GM18870 (cell line): ENCODE results near the gene ROCK1.
A peak's percentile ranks its signal among the peaks of the same experiment; 100 is the strongest.

Experiments used
- ATAC-seq: cut with Tn5 transposase; IDR thresholded peaks from one replicate; pipeline ENCODE4 v1.9.1; 2021; ENCODE audit warnings: moderate library complexity; ENCODE audit not compliant: unreplicated experiment

Gene ROCK1

DNA sequence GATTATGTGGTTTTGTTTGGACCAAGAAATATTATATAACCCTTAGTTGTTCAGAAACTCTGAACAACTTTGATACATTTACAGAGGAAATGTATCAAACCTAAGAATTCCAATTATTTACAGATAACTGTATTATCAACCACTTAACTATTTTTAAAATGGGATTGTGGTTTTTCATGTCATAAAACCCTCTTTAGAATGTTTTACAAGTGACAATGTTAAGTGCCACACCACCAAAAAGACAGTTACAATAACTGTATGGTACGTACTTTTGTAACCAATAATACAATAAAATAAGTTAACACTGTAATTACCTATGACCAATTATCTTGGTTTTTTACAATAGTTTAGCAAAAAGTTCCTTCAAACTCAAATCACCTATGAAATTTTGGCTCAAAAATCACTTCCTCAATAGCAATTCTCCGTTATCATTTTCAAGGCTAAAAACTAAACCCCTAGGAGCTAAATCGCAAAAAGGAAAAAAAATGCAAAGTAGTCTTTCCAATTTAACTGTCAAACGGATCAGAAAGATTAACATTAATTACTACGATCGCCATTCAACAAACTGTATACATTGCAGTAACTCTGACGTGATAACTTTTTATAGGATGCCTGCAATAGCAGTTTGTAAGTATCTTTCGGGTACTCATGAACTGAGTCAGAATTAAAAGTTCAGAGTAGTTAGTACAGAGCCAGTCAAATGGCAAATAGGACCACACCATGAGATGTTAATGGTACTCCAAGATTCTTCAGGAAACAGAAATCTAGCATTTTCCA lies 1.5 kb downstream of the ROCK1 start:
- no peak for ATAC-seq

DNA sequence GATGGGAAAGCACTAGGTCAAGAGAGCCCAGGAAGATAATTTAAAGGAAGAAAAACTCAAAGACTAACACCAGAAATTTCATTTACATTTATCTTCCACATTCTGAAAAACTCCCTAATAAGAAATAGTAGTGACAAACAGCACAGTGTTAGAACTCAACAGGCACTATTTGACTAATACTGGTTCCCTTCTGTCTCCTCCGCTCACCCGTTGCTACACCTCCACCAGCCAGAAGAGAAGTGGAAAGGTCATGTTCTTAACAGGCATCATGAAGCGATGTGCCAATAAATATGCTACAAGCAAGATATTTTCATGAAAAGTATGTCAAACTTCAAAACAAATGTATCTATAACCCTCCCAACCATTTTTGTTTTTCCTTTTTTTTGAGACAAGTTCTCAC lies 5.7 kb downstream of the ROCK1 start:
- ATAC-seq = peak; percentile 45

DNA sequence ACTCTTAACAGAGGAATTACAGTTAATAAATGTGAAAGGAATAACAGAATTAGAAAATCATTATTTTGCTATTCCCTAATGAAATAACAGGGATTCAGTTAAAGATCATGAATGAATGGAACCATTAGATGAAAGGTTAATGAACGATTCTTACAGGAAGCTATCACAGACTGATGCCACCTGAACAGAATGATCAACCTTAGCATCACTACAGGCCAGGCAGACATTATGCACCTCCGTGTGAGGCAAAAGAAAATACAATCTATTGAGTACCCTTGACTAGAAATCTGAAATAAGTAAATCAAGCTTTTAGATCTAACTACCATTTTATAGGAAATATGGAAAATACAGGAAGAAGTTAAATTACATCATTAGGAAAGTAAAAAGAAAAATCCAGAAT lies 10.4 kb downstream of the ROCK1 start:
- ATAC-seq = no peak

DNA sequence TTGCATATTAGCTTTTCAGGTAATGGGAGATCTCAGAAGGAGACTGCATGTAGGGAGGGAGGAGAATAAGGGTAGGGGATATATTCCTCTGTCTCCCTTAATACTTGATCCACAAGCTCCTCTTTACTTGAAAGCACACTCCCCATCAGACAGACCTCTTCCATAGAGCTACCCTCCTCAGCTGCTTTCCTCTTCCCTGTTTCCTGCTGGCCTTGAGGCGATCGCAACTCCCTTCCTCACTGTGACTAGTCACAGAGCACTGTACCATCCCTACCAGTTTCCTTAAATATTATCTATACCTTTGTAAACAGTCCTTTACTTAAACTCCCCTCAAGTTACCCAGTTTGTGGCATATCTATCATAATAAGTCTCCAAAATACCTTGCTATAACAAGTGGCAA lies 10.9 kb downstream of the ROCK1 start:
- ATAC-seq = no peak

DNA sequence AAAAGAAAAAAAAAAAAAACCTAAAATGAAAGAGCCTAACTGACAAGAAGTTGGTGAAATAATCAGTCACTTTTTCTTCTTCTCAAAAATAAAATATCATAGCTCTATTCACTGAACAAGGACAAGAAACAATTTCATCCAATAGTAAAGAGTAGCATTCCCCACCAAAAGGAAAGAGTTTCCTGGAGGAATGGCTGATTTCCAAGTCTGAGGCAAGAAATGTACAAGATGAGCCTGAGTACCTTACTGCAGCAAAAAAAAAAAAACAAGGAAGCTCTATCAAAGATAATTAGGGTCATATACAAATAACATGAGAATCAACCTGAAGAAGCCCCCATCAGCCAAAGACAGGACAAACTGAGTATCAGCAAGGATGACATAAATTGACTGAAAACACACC lies 11.5 kb downstream of the ROCK1 start:
- no peak for ATAC-seq

DNA sequence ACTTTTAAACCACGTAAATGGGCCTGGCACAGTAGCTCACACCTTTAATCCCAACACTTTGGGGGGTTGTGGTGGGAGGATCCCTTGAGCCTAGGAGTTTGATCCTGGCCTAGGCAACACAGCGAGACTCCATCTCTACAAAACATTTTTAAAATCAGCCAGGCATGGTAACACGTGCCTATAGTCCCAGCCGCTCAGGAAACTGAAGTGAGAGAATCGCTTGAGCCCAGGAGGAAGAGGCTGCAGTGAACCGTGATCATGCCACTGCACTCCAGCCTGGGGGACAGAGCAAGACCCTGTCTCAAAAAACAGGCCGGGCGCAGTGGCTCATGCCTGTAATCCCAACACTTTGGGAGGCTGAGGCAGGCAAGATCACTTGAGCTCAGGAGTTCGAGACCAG lies 12.2 kb downstream of the ROCK1 start:
- ATAC-seq = peak; percentile 70

DNA sequence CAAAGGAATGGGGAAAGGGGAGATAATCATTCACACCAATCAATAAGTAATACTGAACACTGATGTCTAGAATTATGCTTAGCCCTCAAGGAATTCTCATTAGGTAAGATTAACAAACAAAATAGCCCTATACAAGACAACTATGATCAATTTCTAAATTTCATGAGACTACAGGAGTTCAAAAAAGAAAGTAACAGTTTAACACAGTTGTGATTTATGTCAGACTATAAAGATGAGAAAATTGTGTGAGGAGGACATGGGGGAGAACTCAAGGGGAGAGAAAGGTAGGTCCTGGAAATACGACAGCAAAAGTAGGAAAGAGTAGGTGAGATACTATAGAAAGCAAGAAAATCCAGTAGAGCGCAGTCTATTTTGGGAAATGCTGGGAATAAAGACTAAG lies 14.9 kb downstream of the ROCK1 start:
- ATAC-seq = no peak

DNA sequence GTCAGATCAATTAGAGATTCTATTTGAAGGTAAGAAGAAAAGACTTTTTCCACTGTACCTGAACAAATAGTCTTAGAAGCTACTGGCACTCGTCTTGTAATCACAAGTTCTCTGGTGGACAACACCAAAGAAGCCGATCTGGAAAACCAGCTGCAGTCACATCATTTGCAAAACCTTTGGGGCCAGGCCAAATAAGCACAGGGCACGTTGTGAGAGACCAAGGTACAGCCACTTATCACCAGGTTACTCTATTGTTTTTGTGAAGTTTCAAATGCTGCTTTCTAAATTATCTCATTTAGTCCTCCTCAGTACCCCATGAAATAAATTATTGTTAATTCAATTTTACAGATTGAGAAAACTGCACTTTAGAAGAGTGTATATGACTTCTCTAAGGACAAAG lies 18.5 kb downstream of the ROCK1 start:
- no peak for ATAC-seq

DNA sequence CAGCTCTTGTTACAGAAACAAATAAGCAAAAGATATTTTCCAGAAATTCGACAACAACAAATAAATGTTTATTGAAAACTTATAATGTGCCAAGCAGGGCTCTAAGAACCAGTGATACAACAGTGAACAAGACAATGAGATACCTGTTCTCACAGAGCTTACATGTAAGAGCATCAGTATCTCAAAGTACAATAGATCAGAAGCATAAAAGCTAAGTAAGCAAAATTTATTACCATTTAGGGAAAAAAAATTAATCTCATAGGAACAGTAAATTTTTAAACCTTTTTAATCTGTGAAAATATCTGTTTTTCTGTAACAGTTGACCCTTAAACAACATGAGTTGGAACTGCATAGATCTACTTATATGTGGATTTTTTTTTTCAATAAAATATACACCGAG lies 20.9 kb downstream of the ROCK1 start:
- ATAC-seq = no peak

DNA sequence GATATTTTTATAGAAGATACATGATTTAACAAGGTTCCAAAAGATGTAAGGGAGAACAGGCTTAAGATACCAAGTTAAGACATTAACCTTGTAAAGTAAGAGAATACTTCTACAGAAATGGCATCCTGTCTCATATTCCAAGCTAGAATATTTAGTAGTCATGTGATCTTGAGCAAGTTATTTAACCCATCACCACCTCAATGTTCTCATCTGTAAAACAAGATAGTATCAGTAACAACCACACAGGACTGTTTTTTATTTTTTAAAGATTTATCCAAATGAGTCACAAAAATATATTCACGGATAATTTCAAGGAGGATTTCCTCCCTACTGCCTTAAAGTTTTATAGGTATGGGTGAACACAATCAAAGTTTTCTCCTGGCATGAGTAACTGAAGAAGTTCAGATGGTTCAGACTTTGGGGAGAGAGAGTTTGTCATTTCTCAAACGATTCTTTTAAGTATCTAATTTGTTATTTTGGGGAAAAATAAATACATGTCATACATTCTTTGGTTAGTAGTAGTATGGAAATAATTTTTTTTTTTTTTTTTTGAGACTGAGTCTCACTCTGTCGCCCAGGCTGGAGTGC lies 25.9 kb downstream of the ROCK1 start:
- ATAC-seq = no peak

DNA sequence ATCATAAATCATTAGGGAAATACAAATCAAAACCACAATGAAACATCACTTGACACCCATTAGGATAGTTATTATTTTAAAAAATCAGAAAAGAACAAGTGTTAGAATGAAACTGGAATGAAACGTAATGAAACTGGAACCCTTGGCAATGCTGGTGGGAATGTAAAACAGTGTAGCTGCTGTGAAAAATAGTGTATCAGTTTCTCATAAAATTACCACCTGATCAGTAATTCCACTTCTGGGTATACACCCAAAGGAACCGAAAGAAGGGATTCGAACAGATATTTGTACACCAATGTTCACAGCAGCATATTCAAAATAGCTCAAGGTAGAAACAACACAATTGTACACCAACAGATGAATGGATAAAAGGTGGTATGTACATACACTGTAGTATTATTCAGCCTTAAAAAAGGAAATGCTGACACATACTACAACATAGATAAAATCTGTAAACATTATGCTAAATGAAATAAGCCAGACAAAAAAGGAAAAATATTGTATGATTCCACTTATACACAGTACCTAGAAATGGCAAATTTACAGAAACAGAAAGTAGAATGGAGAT lies 27.0 kb downstream of the ROCK1 start:
- ATAC-seq = no peak

DNA sequence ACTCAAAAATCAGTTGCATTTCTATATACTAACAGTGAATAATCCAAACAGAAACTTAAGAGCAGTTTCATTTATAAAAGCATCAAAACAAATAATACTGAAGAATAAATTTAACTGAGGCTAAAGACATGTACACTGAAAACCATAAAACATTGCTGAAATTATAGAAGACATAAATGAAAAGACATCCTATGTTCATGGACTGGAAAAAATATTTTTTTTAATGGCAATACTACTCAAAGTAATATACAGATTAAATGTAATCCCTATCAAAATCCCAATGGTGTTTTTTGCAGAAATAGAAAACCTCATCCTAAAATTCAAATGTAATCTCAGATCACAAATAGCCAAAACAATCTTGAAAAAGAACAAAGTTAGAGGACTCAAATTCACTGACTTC lies 28.6 kb downstream of the ROCK1 start:
- ATAC-seq = no peak

DNA sequence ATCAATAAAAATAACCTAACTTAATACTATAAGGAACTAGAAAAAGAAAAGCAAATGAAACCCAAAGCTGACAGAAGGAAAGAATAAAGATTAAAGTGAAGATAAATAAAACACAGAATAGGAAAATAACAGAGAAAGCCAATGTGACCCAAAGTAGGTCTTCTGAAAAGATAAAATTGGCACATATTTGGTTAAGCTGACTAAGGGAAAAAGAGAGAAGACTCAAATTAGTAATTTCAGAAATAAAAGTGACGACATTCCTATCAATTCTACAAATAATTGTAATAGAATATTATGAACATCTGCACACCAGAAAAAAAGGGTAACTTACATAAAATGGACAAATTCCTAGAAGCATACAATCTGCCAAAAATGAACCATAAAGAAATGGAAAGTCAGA lies 30.2 kb downstream of the ROCK1 start:
- no peak for ATAC-seq

DNA sequence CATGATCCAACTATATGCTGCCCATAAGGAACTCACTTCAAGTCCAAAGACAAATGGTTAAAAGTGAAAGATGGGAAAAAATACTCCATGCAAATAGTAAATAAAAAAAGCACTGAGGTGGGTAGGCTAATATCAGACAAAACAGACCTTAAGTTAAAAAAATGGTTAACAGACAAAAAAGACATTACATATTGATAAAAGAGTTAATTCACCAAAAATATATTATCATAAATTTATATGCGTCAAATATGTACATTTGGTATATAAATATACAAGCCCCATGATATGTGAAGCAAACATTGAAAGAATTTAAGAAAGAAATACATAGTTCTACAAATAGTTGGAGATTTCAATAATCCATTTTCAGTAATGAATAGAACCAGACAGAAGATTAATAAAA lies 31.0 kb downstream of the ROCK1 start:
- no peak for ATAC-seq

DNA sequence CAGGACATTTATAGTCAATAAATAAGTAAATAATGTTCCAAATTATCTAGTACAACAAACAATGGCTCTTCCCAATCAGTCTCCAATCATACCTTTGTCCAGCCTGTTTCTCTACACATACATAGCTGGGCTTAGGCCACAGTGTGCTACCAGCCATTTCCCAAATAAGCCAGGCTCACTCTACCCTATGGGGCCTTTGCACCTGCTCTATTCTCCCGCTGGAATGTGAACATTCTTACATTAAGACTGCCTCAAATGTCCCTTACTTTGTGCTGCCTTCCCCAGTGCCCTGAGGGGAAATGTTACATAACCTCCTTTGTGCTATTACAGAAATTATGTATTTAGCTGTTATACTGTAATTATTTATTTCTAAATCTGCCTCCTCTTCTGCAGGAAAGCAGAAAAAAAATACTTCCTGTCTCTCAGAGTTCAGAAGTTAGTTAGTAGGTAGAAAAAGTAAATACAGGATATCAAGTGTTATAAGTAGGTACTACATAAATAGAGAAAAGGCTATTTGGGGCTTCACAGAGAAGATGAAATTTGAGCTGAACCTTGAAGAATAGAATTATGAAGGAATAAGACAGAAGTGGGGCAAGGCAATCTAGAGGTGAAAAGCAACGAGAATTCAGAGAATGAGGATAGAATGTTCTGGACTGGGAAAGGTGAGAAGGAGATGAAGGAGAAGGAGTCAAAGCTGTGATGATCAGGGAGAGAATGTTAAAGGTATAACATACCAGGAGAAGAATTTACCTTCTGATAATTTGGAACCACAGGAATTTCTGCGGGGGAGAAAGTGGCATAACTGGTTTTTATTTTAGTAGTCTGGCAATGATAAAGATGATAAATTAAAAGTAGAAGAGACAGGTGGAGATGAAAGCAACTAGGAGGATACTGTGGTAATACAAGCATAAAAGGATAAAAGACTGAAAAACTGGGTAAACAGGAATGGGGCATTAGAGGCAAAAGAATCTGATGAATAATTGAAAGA lies 37.0 kb downstream of the ROCK1 start:
- no peak for ATAC-seq

DNA sequence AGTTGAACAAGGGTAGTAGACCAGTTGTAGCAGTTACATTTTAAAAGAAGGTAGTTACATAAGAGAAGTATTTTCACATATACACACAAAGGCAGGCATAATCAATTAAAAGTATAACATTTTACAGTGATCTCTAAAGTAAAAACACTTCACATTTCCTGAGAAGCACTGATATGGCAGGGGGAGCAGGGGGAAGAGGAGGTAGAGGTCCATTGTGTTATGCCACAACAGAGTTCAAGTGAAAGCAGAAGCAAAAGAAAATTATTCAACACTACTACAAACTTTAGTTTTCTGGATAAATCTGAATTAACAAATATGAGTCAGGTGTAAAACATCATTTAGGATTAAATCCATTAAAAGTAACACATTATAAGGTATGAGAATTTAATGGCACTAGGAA lies 38.4 kb downstream of the ROCK1 start:
- no peak for ATAC-seq

DNA sequence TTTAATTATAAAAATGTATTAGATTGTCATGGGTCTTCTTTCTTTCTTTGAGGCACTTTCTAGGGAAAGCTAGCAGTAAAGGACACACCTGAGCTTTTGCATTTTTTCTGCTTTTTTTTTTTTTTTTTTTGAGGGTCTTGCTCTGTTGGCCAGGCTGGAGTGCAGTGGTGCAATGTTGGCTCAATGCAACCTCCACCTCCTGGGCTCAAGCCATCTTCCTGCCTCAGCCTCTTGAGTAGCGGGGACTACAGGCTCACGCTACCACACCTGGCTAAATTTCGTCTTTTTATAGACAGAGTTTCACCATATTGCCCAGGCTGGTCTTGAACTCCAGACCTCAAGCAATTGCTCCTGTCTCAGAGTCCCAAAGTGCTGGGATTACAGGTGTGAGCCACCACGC lies 40.5 kb downstream of the ROCK1 start:
- ATAC-seq = no peak

DNA sequence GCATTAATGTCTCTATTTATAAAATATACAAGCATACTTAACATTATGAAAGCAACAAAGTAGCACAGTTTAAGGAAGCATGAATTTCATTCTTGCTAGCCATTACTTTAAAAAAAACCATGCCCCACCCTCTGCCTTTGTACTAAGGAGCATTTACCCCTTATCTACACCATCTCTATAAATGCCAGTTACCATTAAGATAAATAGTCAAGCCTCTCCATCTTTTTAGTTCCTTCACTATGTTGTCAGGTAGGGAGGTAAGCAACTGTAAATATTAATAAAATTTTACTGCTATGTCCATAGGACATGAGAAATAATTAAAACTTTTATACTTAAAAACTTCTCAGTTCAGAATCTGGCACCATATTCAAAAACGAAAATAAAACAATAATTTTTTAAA lies 42.1 kb downstream of the ROCK1 start:
- no peak for ATAC-seq

DNA sequence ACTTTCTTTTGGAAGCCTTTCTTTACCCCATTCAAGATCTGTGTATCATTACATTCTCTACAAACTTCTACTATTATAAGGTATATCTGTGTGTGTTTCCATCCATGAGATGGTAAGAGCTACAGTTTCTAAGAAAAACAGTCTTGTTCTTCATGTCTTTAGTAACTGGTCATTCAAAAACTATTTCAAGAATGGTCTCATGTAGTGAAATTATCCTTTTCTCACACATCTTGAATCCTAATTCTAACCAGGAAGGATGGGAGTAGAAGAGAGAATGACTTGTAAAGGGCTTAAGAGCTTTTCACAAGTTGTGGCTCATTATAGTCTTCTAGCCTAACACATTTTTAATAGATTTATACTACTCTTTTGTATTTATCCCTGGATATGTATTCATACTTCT lies 47.3 kb downstream of the ROCK1 start:
- no peak for ATAC-seq

DNA sequence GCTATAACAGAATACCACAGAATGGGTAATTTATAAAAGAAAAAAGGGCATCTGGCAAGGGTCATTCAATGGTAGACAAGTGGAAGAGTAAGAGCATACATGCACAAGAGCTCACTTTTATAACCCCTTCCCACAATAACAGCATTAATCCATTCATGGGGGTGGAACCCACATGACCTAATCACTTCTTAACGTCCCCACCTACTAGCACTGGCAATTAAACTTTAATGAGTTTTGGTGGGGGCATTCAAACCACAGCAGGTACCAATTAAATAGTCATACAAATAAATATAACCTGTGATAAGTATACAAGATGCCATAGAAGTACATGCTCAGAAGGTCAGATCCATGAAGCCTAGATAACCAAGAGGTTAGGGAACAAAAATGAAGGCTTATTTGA lies 48.6 kb downstream of the ROCK1 start:
- ATAC-seq = no peak

DNA sequence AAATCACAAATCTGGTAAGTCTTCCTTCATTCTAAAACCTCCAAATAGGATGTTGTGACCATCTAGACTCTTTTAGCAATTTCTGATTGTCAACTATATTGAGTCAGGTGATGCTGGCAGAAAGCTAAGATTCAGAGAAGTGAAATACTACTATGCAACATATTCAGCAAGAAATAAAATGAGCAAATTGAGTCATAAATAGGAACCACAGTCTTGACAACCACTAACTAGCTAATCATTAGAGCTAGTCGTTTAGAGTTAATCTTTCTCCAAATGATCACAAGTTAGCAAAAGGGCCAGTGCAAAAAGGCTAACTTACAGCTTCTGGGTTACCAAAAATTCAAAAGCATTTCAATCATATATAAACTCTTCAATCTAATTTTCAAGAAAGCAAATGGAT lies 54.5 kb downstream of the ROCK1 start:
- ATAC-seq = peak; percentile 55
